Hepatic stellate cell (primary cell): ENCODE measurements around the gene WDR6.
"Not testable (repeated sequence)": the region's sequence is repeated elsewhere in the genome, so short reads cannot be mapped to it uniquely, and the experiment has no call there.

Experiments
- DNase-seq: peaks from one replicate; pipeline ENCODE4 v3.0.0; 2011; ENCODE audit warnings: low spot score

The WDR6 gene

DNA sequence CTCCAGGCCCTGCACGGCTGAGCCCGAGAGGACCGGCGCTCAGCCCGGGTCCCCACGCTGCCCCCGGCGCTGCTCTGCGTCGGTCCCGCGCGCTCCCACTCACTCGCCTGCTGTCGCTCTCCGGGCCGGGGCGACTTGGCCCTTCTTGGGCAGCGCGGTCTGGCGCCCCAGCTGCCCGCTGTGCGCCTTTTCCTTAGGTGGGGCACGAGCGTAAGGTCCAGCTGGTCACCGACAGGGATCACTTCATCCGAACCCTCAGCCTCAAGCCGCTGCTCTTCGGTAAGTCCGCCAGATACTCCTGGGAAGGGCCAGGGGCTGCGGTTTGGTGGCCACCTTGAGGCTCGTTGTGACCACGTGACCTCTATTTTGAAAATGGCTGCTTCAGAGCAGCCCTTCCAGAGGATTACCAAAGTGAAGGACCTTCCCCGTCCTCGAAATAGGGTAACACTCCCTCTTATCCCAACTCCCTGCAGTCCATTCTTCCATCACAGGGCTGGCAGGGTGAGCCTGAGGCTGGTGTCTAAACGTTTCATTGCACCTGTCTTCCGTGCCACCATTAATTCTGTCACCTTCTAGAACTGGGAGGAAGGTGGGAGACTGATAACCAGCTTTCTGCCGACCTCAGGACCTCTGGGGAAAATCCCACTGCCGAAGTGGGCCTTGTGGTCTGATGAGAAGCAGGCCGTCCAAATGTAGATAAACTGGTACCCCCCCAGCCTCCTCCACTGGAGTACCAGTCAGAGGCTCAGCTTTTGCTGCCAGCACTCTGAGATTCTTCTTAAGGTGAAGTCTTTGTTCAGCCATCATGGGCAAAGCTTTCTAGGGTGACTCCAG lies 16.3 kb upstream of the WDR6 start:
- no peak for DNase-seq

DNA sequence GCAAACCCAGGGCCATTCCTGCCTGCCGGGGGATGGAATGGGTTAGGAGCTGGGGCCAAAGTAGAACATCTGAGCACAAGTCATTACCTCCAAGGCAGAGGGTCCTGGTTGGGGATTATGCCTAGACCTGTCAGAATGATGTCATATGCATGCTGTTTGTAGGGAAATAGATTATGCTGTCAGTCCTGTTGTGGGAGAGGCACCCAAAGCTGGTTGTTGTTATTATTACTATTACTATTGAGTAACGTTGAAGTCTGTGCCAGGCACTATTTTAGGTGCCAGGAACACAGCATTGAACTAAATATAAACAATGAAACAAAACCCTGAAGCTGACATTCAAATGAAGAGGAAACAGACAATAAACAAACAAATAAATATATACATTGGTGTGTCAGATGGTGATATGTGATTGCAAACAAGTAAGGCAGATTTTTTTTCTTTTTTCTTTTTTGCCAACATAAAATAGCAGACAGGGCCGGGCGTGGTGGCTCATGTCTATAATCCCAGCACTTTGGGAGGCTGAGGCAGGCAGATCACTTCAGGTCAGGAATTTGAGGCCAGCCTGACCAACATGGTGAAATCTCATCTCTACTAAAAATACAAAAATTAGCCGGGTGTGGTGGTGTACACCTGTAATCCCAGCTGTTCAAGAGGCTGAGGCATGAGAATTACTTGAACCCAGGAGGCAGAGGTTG lies 15.2 kb upstream of the WDR6 start:
- no peak for DNase-seq

DNA sequence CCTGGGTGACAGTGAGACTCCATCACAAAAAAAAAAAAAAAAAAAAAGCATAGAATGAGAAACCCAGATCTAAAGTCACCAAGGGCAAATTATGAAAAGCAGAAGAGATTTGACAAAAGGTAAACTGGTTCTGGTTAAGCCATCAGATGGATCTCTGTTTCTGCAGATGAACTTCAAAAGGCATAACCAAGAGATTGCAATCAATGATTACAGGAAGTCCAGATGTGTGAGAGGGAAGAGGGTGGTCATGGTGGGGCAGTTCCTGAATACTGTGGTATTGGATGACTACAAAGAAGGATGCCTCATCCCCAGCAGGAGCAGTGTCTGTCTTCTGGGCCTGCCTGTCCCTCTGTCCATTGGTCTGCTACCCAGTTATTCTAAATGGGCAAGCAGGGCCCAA lies 13.4 kb upstream of the WDR6 start:
- DNase-seq: no peak

DNA sequence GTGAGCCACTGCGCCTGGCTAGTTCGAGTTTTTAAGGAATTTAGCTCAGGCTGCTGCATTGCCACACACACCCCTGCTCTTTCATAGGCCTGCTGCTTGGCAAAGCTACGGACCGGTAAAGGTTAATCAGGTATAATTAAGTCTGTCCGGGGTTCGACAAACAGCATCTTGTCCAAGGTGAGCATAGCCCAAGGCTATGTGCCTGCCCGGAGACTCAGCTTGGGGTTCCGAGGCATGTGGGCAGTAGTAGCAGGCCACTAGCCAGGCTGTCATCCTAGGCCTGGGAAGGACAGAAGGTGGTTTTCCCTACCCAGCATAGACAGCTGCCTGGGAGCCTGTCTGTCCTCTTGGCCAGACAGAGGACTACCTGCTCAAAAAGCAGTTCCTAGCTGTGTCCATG lies 10.6 kb upstream of the WDR6 start:
- no peak for DNase-seq

DNA sequence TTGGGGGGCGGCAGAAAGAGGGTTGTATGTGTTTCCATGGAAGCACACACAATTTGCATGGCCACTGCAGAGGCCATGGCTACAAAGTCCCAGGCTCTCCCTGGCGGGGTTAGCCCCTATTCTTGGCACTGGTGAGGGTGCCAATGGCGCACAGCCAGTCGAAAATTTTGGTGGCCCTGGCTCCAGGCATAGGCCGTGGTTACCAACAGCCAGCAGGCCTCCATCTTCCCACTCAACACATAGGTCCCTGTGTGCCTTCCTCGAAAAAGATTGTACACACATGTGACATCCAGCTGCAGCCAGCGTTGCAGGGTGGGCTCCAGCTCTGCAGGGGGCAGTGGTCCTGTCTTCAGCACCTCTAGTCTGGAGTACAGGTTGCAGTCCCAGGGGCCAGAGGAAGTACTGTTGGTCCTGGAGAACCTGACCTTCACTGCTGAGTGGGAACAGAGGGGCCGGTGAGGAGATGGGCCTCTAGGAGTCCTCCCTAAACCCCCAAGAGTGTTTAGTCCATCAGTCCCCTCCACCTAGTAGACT lies 10.0 kb upstream of the WDR6 start:
- no peak for DNase-seq

DNA sequence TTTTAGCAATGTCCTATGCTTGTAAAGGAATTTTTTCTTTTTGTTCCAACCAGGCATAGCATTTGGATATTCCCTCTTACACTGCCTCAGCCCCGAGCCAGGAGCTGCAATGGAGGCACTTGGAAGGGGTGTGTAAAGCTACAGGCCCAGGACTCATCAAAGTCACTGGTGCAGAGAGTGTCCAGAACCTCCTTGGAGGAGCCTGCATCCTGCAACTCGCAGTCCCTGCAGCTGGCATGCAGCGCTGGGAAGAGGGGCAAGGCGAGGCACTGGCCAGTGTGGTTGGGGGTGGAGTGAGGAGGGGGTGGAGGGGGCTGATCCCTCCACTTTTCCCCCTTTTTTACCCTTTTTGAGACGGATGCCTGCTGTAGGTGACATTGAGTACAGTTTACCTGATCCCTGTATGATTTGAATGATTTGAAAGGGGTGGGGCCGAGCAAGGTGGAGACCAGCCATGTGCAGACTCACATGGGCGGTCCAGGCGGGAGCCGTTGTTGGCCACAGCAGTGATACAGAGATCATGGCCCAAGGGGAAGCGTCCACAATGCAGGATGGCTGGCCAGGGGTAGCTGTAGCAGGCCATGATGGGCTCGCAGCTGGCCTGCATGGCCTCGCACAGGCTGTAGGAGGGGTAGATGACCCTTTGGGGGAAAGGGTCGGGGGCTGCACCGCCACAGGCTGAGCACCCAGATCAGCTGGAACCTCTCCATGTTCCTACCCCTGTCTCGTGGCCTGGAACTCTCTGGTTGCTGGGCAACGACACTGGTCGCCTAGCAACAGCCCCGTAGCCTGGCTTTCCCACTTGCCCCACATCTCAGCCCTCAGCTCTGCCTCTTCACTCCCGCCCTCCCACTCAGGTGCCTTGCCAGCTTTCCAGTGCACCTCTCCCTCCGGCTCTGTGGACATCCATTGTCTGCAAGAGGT lies 9.2 kb upstream of the WDR6 start:
- DNase-seq: no peak

DNA sequence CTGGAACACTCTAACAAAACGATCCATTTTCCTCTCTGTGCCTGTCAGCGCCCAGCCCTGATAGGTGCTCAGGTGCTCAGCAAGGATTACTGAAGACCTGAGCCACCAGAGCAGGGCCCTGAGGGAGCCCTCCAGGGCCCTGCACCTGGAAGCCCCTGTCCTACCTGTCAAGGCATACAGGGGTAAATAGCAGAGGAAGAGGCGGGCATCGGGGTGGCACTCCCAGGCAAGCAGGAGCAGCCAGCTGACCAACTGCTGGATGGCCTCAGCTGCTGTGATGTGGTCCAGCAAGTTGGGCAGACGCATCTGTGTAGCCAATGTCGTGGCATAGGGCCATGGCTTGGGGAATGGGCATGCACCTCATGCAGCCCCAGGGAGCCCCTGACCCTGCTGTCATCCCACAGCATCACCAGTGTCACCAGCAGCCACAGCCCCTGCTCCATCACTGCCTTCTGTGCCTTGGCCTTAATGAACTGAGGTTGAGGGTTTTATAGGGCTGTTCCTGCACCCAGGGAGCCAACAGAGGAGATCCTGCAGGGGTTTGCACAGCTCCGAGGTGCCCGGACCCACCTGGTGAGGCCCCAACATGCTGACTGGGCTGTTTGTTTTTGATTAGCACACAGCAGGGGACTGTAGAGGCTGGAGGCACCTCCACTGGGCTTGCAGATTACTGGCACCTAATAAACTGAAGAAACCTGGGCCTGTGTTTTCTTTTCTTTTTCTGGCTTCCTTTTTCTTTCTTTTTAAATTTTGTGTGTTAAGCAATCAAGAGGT lies 7.9 kb upstream of the WDR6 start:
- DNase-seq: no peak

DNA sequence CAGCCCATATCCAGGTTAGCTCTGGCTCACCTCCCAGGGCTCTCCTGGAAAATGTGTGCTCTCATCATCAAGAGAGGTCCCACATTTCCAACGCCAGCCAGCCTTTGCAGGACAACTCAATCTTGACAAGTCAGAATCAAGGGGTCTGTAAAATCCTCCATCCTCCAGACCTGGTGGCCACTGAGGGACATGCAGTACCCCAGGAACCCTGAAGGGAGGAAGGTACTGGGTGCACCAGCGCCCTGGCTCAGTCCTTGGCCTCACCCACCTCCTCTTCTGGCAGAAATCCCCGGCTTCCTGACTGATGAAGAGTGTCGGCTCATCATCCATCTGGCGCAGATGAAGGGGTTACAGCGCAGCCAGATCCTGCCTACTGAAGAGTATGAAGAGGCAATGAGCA lies 6.0 kb upstream of the WDR6 start:
- DNase-seq: no peak

DNA sequence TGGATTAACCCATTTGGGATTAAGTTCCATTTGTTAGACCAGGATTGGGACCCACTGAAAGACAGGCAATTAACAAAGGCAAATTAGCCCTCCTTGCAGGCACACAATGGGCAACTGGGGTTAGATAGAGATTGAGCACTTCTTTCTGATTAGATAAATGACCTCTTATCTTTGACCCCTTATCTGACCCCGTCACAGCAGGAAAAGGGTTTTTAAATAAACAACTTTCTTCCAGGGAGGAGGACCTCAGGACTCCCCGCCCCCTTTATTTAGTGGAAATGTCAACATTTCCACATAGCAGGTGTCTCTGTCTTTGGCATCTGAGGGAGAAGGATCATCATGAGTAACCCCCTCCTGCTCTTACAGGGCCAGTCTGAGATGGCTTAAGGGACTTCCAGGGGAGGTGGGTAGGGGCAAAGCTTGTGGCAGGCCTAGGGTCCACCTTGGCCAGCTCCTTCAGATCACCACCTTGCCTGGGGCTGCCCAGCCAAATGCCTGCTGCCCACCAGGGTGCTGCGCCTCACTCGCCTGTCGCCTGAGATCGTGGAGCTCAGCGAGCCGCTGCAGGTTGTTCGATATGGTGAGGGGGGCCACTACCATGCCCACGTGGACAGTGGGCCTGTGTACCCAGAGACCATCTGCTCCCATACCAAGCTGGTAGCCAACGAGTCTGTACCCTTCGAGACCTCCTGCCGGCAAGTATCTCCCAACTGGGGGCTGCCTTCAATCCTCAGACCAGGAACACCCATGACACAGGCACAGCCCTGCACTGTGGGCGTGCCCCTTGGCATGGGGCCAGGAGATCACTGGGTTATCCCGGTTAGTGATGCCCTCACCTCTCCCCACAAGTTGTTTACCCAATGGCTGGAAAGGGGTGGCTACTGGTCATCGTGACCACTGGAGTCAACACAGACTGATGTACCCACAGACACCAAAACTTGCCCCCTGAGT lies 2.6 kb upstream of the WDR6 start:
- no peak for DNase-seq

DNA sequence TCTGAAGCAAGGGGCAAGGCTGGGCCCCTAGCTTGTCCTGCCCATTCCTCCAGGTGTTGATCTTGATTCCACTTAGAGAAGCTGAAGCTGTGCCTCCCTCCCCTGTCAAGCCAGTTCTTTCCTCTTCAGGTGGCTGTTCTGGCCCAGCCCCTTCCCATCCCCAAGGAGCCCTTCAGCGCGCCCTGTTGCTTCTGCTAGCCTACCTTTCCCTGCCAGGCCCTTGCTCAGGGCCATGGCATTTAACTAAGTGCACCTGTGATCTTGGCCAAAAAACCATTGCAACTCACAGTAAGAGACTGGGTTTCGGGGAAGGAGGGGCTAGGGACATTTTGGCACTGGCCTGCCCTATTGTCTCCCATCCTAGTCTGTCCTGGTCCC lies 1.9 kb upstream of the WDR6 start:
- no peak for DNase-seq

DNA sequence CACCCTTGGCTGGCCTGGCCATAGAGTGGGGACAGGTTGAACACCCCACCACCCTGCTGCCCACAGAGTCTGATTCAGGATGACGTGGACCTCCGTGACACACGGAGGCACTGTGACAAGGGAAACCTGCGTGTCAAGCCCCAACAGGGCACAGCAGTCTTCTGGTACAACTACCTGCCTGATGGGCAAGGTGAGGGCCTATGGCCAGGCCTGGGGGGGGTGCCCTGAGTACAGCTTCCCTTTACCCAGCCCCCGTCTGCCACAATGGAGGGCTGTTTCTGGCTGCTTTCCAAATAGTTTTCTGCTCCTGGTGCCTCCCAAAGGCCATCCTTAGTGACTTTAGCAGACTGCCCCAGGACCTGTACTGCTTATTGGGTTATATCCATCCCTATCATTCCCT lies 1.2 kb upstream of the WDR6 start:
- no peak for DNase-seq

DNA sequence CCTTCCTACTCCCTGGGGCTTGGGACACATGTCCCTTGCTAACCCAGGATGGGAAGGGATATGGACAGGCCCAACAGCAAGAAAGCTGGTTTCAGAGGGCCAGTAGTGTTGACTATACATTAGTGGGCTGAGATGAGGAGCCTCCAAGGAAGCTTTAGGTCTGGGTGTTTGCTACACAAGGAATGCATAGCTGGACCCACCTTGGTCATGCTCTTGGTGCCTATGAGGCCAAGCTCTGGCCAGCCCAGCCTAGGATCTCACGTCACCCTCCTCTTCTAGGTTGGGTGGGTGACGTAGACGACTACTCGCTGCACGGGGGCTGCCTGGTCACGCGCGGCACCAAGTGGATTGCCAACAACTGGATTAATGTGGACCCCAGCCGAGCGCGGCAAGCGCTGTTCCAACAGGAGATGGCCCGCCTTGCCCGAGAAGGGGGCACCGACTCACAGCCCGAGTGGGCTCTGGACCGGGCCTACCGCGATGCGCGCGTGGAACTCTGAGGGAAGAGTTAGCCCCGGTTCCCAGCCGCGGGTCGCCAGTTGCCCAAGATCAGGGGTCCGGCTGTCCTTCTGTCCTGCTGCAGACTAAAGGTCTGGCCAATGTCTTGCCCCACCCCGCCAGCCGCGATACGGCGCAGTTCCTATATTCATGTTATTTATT lies 653 bp upstream of the WDR6 start:
- DNase-seq: peak; percentile 57

DNA sequence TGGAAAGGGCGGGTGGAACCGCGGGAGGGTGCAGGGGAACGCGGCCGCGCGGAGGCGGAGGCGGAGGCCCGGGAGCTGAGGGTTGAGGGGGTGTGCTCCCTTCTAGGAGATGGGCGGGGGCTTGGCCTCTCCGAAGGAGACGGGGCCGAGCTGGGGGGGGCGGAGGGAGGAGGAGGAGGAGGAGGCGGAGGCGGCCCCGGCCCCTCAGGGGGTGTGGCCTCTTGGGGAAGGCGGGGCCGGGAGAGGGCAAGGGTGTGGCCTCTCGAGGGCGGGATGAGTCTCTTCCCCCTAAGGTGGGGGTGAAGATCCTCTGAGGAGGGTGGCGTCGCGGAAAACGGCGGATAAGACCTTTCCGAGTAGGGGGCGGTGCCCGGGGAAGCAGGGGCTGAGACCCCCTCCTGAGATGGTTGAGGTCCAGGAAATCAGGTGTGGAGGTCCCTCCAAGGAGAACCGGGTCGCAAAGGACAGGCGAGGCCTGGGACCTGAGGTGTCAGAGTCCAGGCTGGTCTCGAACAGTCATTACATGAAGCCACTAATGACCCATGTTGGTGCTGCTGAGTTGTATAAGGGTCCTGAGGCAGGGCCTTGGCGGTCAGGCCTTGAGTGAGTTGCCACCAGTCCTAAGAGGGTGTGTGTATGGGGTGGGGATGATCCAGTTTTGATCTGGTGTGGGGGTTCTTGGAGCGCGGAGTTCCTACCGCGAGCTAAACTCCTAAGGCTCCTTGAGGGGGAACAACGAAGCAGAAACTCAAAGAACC lies 759 bp downstream of the WDR6 start:
- DNase-seq: peak; percentile 87

DNA sequence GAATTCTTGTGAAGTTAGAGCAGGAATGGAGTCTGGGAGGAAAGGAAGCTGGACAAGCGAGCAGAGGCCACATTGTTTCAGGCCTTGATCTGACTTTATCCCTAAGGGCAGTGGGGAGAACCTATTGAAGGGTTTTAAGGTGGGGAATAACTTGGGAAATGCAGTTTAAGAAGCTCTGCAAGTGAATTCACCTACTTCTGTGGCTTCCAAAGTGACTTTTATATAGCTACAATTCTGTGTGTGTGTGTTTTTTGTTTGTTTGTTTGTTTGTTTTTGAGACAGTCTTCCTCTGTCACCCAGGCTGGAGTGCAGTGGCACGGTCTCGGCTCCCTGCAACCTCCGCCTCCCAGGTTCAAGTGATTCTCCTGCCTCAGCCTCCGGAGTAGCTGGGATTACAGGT lies 1.4 kb downstream of the WDR6 start:
- DNase-seq: not testable (repeated sequence)

DNA sequence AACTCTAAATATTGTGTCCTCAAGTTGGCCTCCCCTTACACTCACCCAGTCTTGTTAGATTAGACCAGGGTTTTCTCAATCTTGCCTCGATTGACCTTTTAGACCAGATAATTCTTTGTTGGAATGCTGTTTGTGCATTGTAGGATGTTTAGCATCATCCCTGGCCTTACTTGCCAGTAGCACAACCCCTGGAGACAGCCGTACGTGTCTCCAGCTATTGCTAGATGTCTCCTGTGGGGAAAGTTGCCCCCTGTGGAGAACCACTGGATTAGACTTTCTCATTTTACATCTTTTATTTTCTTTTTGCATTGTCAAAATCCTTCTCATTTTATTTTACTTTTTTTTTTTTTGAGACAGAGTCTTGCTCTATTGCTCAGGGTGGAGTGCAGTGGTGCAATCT lies 2.2 kb downstream of the WDR6 start:
- no peak for DNase-seq

DNA sequence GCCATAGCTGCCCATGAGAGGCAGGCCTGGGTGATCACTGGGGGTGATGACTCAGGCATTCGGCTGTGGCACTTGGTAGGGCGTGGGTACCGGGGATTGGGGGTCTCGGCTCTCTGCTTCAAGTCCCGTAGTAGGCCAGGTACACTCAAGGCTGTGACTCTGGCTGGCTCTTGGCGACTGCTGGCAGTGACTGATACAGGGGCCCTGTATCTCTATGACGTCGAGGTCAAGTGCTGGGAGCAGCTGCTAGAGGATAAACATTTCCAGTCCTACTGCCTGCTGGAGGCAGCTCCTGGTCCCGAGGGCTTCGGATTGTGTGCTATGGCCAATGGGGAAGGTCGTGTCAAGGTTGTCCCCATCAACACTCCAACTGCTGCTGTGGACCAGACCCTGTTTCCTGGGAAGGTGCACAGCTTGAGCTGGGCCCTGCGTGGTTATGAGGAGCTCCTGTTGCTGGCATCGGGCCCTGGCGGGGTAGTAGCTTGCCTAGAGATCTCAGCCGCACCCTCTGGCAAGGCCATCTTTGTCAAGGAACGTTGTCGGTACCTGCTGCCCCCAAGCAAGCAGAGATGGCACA lies 5.3 kb downstream of the WDR6 start:
- DNase-seq: no peak

DNA sequence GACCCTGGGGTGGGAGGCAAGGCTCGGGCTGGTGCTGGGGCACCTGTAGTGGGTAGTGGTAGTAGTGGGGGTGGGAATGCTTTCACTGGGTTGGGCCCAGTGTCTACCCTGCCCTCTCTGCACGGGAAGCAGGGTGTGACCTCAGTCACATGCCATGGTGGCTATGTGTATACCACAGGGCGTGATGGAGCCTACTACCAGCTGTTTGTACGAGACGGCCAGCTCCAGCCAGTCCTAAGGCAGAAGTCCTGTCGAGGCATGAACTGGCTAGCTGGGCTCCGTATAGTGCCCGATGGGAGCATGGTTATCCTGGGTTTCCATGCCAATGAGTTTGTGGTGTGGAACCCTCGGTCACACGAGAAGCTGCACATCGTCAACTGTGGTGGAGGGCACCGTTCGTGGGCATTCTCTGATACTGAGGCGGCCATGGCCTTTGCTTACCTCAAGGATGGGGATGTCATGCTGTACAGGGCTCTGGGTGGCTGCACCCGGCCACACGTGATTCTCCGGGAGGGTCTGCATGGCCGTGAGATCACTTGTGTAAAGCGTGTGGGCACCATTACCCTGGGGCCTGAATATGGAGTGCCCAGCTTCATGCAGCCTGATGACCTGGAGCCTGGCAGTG lies 6.0 kb downstream of the WDR6 start:
- no peak for DNase-seq
